DOHH2 (cell line): ENCODE results near the gene MFAP4.

Source experiments
- H3F3A ChIP-seq: fragments of 200-600 bp; sonication (generic), shearing (Covaris generic); 2 replicates; pipeline ENCODE4 v1.6.0; 2016; ENCODE audit warnings: antibody characterized with exemption, mild to moderate bottlenecking; ENCODE audit not compliant: control insufficient read depth, insufficient read depth
- H3K27ac ChIP-seq: fragments of 200-600 bp; sonication (generic); 2 replicates; pipeline ENCODE4 v1.5.1; 2014; ENCODE audit warnings: low read depth, mild to moderate bottlenecking, low read length, moderate library complexity
- H3K27me3 ChIP-seq: fragments of 200-600 bp; sonication (generic); 2 replicates; pipeline ENCODE4 v1.6.1; 2014; ENCODE audit warnings: mild to moderate bottlenecking, low read length, mixed read lengths; ENCODE audit not compliant: control insufficient read depth
- H3K36me3 ChIP-seq: fragments of 200-600 bp; sonication (generic); 2 replicates; pipeline ENCODE4 v1.6.1; 2014; ENCODE audit warnings: mild to moderate bottlenecking, low read length, moderate library complexity, mixed read lengths; ENCODE audit not compliant: control insufficient read depth
- H3K4me1 ChIP-seq: fragments of 200-600 bp; sonication (generic); 2 replicates; pipeline ENCODE4 v1.6.1; 2014; ENCODE audit warnings: mild to moderate bottlenecking, low read length, mixed read lengths; ENCODE audit not compliant: control insufficient read depth
- H3K4me2 ChIP-seq: fragments of 200-600 bp; sonication (generic); 2 replicates; pipeline ENCODE4 v1.6.0; 2014; ENCODE audit warnings: mild to moderate bottlenecking, low read length, moderate library complexity
- H3K4me3 ChIP-seq: fragments of 200-600 bp; sonication (generic); 2 replicates; pipeline ENCODE4 v1.5.1; 2014; ENCODE audit warnings: mild to moderate bottlenecking, low read length, mixed read lengths
- H3K79me2 ChIP-seq: fragments of 200-600 bp; sonication (generic); 2 replicates; pipeline ENCODE4 v1.6.1; 2014; ENCODE audit warnings: mild to moderate bottlenecking, low read length, mixed read lengths; ENCODE audit not compliant: control insufficient read depth
- H3K9me2 ChIP-seq: fragments of 200-600 bp; sonication (generic); replicated peaks from 2 replicates; pipeline ENCODE4 v1.6.1; 2014; ENCODE audit warnings: mild to moderate bottlenecking, low read length, mixed read lengths; ENCODE audit not compliant: control insufficient read depth
- H3K9me3 ChIP-seq: fragments of 200-600 bp; sonication (generic); 2 replicates; pipeline ENCODE4 v1.6.1; 2014; ENCODE audit warnings: antibody characterized with exemption, low read length, mixed read lengths; ENCODE audit not compliant: control insufficient read depth, insufficient read depth
- H4K20me1 ChIP-seq: fragments of 200-600 bp; sonication (generic); 2 replicates; pipeline ENCODE4 v1.6.0; 2014; ENCODE audit warnings: low read depth, mild to moderate bottlenecking, antibody characterized with exemption, low read length, moderate library complexity; ENCODE audit not compliant: control insufficient read depth, insufficient read depth
- EZH2phosphoT487 ChIP-seq: fragments of 200-600 bp; sonication (generic); IDR thresholded peaks from 2 replicates; pipeline ENCODE4 v1.6.1; 2017; ENCODE audit warnings: borderline replicate concordance, mild to moderate bottlenecking, antibody characterized with exemption, low read length, moderate library complexity, mixed read lengths
- TF ChIP-seq, protein P1 (sequence below): fragments of 200-600 bp; sonication (generic); IDR thresholded peaks from one replicate; pipeline ENCODE4 v1.5.1; 2014; ENCODE audit warnings: antibody characterized with exemption, mild to moderate bottlenecking, low read depth, low read length; ENCODE audit not compliant: poor library complexity, severe bottlenecking

The MFAP4 gene

GRCh38 chr17:19414396-19415280 is 27.6 kb upstream of the MFAP4 start:
- H4K20me1 ChIP-seq = no peaks in the 10 kb centered on the region

DNA sequence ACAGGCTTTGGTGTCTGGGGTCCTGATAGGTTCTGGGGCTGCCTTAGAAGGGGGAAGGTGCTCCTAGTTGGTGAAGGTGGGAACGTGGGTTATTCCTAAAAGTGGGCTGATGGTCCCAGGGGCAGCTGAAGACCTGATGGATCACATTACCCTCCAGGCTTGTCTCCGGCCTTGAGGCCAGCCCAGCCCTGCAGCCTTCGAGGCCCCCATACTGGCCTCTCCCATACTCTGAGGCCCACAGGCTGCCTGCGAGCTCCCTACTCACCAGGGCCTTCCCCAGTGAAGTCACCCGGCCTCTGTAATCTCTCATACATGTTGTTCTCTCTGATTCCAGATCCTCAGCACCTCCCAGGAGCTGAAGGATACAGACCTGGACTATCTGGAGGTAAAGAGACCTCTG is 26.8 kb upstream of the MFAP4 start:
- Histone ChIP-seq H4K20me1 (no peaks in the 10 kb centered on the region), H3K27me3 (peaks cover 13% of the 10 kb centered on the region), H3F3A (no peaks in the 10 kb centered on the region), H3K9me3 (no peaks in the 10 kb centered on the region), H3K4me1 (no peaks in the 10 kb centered on the region), H3K27ac (no peak overlapping the region), H3K36me3 (no peaks in the 10 kb centered on the region), H3K4me2 (no peak overlapping the region), H3K9me2 (no peaks in the 10 kb centered on the region), H3K79me2 (no peaks in the 10 kb centered on the region), H3K4me3 (no peak overlapping the region)
- no peak for TF ChIP-seq EZH2phosphoT487
- TF ChIP-seq, protein P1, sequence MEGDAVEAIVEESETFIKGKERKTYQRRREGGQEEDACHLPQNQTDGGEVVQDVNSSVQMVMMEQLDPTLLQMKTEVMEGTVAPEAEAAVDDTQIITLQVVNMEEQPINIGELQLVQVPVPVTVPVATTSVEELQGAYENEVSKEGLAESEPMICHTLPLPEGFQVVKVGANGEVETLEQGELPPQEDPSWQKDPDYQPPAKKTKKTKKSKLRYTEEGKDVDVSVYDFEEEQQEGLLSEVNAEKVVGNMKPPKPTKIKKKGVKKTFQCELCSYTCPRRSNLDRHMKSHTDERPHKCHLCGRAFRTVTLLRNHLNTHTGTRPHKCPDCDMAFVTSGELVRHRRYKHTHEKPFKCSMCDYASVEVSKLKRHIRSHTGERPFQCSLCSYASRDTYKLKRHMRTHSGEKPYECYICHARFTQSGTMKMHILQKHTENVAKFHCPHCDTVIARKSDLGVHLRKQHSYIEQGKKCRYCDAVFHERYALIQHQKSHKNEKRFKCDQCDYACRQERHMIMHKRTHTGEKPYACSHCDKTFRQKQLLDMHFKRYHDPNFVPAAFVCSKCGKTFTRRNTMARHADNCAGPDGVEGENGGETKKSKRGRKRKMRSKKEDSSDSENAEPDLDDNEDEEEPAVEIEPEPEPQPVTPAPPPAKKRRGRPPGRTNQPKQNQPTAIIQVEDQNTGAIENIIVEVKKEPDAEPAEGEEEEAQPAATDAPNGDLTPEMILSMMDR = no peak

More at GRCh38 chr17:19414396-19415280, 27.6 kb upstream of the MFAP4 start:
- H3K9me3 ChIP-seq = no peaks in the 10 kb centered on the region
- H3F3A ChIP-seq = no peaks in the 10 kb centered on the region
- no peaks in the 10 kb centered on the region for H3K4me1 ChIP-seq
- H3K27me3 ChIP-seq = peaks cover 13% of the 10 kb centered on the region
- no peak overlapping the region for H3K4me3 ChIP-seq
- no peak overlapping the region for H3K4me2 ChIP-seq
- H3K36me3 ChIP-seq = no peaks in the 10 kb centered on the region
- no peaks in the 10 kb centered on the region for H3K79me2 ChIP-seq
- no peak overlapping the region for H3K27ac ChIP-seq
- no peak for TF ChIP-seq EZH2phosphoT487
- TF ChIP-seq, protein P1 = no peak
- no peaks in the 10 kb centered on the region for H3K9me2 ChIP-seq

- Histone ChIP-seq H4K20me1 (no peaks in the 10 kb centered on the region), H3K36me3 (no peaks in the 10 kb centered on the region), H3K4me1 (no peaks in the 10 kb centered on the region), H3K9me2 (no peaks in the 10 kb centered on the region), H3F3A (no peaks in the 10 kb centered on the region), H3K4me2 (no peak overlapping the region), H3K27me3 (peaks cover 5% of the 10 kb centered on the region; the same call in 1 of the 2 replicates), H3K9me3 (no peaks in the 10 kb centered on the region), H3K27ac (no peak overlapping the region), H3K4me3 (no peak overlapping the region), H3K79me2 (no peaks in the 10 kb centered on the region)
- TF ChIP-seq, protein P1 = no peak
- TF ChIP-seq EZH2phosphoT487 = no peak
These were observed 26.0 kb upstream of the MFAP4 start for GRCh38 chr17:19412984-19413383.
